K562 (cell line): Measurements from ENCODE around the gene OLFML2A. TPM values are rescaled to one million over a fixed set of nuclear protein-coding genes. Genes with fewer than 3 reads are reported as not detected.

Experiments
- ATAC-seq: fragments of 200-7000 bp; cut with Tn5 transposase; 3 replicates; pipeline ENCODE4 v1.9.1; 2020; ENCODE audit warnings: moderate library complexity
- BruUV-seq: library from RNA; stranded (reverse); fragments of 400-500 nt; replicated peaks from 2 replicates; lab custom pipeline; 2021; lab: Mats Ljungman, UMichigan
- CTCF ChIA-PET: fragments of 300-600 bp; formaldehyde crosslinking; extraction: SDS; loops from one replicate; lab custom pipeline; 2021; ENCODE audit warnings: low intra/inter-chr PET ratio; lab: Yijun Ruan, JAX
- POLR2A ChIA-PET: fragments of 300-600, 350-650 bp; sonication (Branson Sonifier 250); formaldehyde crosslinking; extraction: SDS; loops from one replicate; lab custom pipeline; 2021; ENCODE audit warnings: antibody characterized with exemption, inconsistent platforms; lab: Yijun Ruan, JAX
- DNase-seq, 4 experiments: peaks; one replicate each; pipeline versions ENCODE4 v3.0.0 to v3.0.0-alpha.2; 2011 to 2018; ENCODE audit warnings: low spot score in 3 of 4, mixed read lengths in 3 of 4; ENCODE audit errors: extremely low read depth in 1 of 4
- FAIRE-seq: peaks from 2 replicates; lab custom pipeline; 2011; peaks lifted over from hg19 to GRCh38; lab: Jason Lieb, UNC
- H2AFZ ChIP-seq: 2 replicates; pipeline ENCODE4 v1.6.0; 2011; ENCODE audit warnings: low read depth, low read length, control low read depth, inconsistent platforms
- H3K27ac ChIP-seq: fragments of 200-600 bp; 3 replicates; pipeline ENCODE4 v1.8.0; 2011; ENCODE audit warnings: low read depth, mild to moderate bottlenecking, control low read depth, inconsistent platforms, low read length, moderate library complexity, mixed read lengths; ENCODE audit errors: extremely low read depth
- H3K27me3 ChIP-seq, 2 experiments: fragments of 300-600 bp in 1 of 2; 2 replicates in 1 of 2; 3 replicates in 1 of 2; pipeline versions ENCODE4 v1.6.0 to v1.8.0; 2011; ENCODE audit warnings: inconsistent platforms in 2 of 2, low read length in 2 of 2, mild to moderate bottlenecking in 1 of 2, mixed read lengths in 1 of 2, moderate library complexity in 1 of 2; ENCODE audit not compliant: control insufficient read depth in 2 of 2, insufficient read depth in 2 of 2
- H3K36me3 ChIP-seq: fragments of 300-600 bp; 3 replicates; pipeline ENCODE4 v1.8.0; 2011; ENCODE audit warnings: mild to moderate bottlenecking, low read length, inconsistent platforms; ENCODE audit not compliant: control insufficient read depth, insufficient read depth
- H3K4me1 ChIP-seq, 2 experiments: fragments of 200-600 bp in 1 of 2; replicated peaks in 1 of 2; 2 replicates in 1 of 2; 3 replicates in 1 of 2; pipeline versions ENCODE4 v1.5.1 to v1.8.0; 2011; ENCODE audit warnings: inconsistent platforms in 2 of 2, low read length in 2 of 2, mild to moderate bottlenecking in 1 of 2, mixed read lengths in 1 of 2, moderate library complexity in 1 of 2; ENCODE audit not compliant: control insufficient read depth in 2 of 2, insufficient read depth in 2 of 2
- H3K4me2 ChIP-seq: 2 replicates; pipeline ENCODE4 v1.6.1; 2011; ENCODE audit warnings: low read length, control low read depth, inconsistent platforms, mixed read lengths; ENCODE audit not compliant: insufficient read depth
- H3K4me3 ChIP-seq: fragments of 200-600 bp; sonication (generic), shearing (Covaris generic); 2 replicates; pipeline ENCODE4 v1.5.1; 2016; ENCODE audit warnings: control low read depth, inconsistent platforms
- H3K79me2 ChIP-seq: fragments of 200-600 bp; 3 replicates; pipeline ENCODE4 v1.8.0; 2011; ENCODE audit warnings: low read length, inconsistent platforms; ENCODE audit not compliant: control insufficient read depth, insufficient read depth
- H3K9ac ChIP-seq, 2 experiments: 2 replicates each; pipeline versions ENCODE4 v1.6.0 to v1.6.1; 2011; ENCODE audit warnings: low read depth in 2 of 2, low read length in 2 of 2, control low read depth in 1 of 2, inconsistent platforms in 1 of 2, mild to moderate bottlenecking in 1 of 2, mixed read lengths in 1 of 2; ENCODE audit not compliant: insufficient read depth in 1 of 2
- H3K9me1 ChIP-seq: one replicate; pipeline ENCODE4 v1.6.0; 2011; ENCODE audit warnings: inconsistent platforms, mild to moderate bottlenecking, low read length, moderate library complexity; ENCODE audit not compliant: control insufficient read depth, insufficient read depth
- H3K9me3 ChIP-seq: replicated peaks from 2 replicates; pipeline ENCODE4 v1.5.1; 2011; ENCODE audit warnings: low read depth, low read length, inconsistent platforms; ENCODE audit not compliant: control insufficient read depth, insufficient read depth
- H4K20me1 ChIP-seq: replicated peaks from 2 replicates; pipeline ENCODE4 v1.6.1; 2011; ENCODE audit warnings: low read length, inconsistent platforms, mixed read lengths; ENCODE audit not compliant: control insufficient read depth, insufficient read depth
- CBFA2T3 ChIP-seq: fragments of 450-650 bp; IDR thresholded peaks from 2 replicates; pipeline ENCODE4 v1.6.1; 2017
- CREBBP ChIP-seq: IDR thresholded peaks from one replicate; pipeline ENCODE4 v1.6.1; 2012; ENCODE audit warnings: low read depth, mild to moderate bottlenecking, control low read depth, inconsistent platforms, low read length
- EWSR1 ChIP-seq: fragments of 450-650 bp; IDR thresholded peaks from 2 replicates; pipeline ENCODE4 v1.6.1; 2018; ENCODE audit warnings: borderline replicate concordance, mild to moderate bottlenecking, low read depth, moderate library complexity; ENCODE audit not compliant: partially characterized antibody
- GATA2 ChIP-seq: sonication (generic); formaldehyde crosslinking; IDR thresholded peaks from 2 replicates; pipeline ENCODE4 v1.4.0; 2020; ENCODE audit warnings: mild to moderate bottlenecking, missing genetic modification reagents
- JUND ChIP-seq, 2 experiments: IDR thresholded peaks; 2 replicates in 1 of 2; 3 replicates in 1 of 2; pipeline ENCODE4 v1.6.1; 2011; ENCODE audit warnings: borderline replicate concordance in 2 of 2, low read depth in 2 of 2, low read length in 2 of 2, improper control_type of control experiment in 1 of 2, missing biosample characterization in 1 of 2, missing genetic modification characterization in 1 of 2, missing genetic modification reagents in 1 of 2
- KLF13 ChIP-seq: fragments of 450-650 bp; IDR thresholded peaks from 2 replicates; pipeline ENCODE4 v1.6.1; 2016; ENCODE audit warnings: missing genetic modification characterization, low read depth, mild to moderate bottlenecking, missing compliant biosample characterization, moderate library complexity, borderline replicate concordance
- NUFIP1 ChIP-seq: fragments of 450-650 bp; IDR thresholded peaks from 2 replicates; pipeline ENCODE4 v1.6.1; 2018; ENCODE audit not compliant: partially characterized antibody
- SOX6 ChIP-seq: fragments of 450-650 bp; IDR thresholded peaks from 2 replicates; pipeline ENCODE4 v1.6.1; 2014; ENCODE audit warnings: mild to moderate bottlenecking
- WHSC1 ChIP-seq: IDR thresholded peaks from one replicate; pipeline ENCODE4 v1.6.1; 2012; ENCODE audit warnings: low read length, control low read depth, inconsistent platforms
- ZNF239 ChIP-seq: fragments of 250-450 bp; sonication (Bioruptor Pico); IDR thresholded peaks from 2 replicates; pipeline ENCODE4 v1.4.0; 2020; ENCODE audit warnings: mild to moderate bottlenecking
- ZNF592 ChIP-seq: fragments of 450-650 bp; IDR thresholded peaks from 2 replicates; pipeline ENCODE4 v1.6.1; 2017; ENCODE audit warnings: antibody characterized with exemption, mild to moderate bottlenecking
- ZNF639 ChIP-seq, 2 experiments: fragments of 200-800 bp in 1 of 2; sonication (Bioruptor generic) in 1 of 2; sonication (generic) in 1 of 2; formaldehyde crosslinking in 1 of 2; IDR thresholded peaks in 1 of 2; conservative IDR thresholded peaks in 1 of 2; 2 replicates each; pipeline versions ENCODE4 v1.5.0 to v1.6.1; 2016 to 2020; ENCODE audit warnings: missing compliant biosample characterization in 1 of 2, missing genetic modification characterization in 1 of 2, missing genetic modification reagents in 1 of 2
- in situ Hi-C: fragments of 300-500 bp; cut with MboI; formaldehyde crosslinking; loops from 4 replicates; pipeline ENCODE4 v1.15.0; 2018; ENCODE audit warnings: inconsistent platforms, mixed read lengths
- intact Hi-C: fragments of 100-400 bp; cut with micrococcal nuclease; formaldehyde crosslinking; loops from 2 replicates; pipeline ENCODE4 v1.14.2; 2022
- polyA plus RNA-seq, 8 experiments: library from polyadenylated mRNA; depleted of rRNA in 4 of 8; stranded (reverse) in 5 of 8; unstranded in 3 of 8; fragments of >200 nt; fragmentation: Nextera tagmentation in 2 of 8; fragmentation: Illumina TruSeq in 1 of 8; extraction: Ambion mirVana in 2 of 8; extraction: Trizol in 1 of 8; gene quantifications; 2 replicates each; pipeline versions ENCODE4 v1.2.1 to v1.2.3, GENCODE V29; 2011 to 2014; ENCODE audit warnings: inconsistent platforms in 1 of 8, missing spikeins in 1 of 8
- total RNA-seq, 7 experiments: library from RNA; depleted of rRNA in 6 of 7; stranded (reverse); fragments of >200 nt in 6 of 7; fragmentation: Illumina TruSeq in 2 of 7; extraction: Trizol in 2 of 7; gene quantifications; 2 replicates each; pipeline versions ENCODE4 v1.2.1 to v1.2.3, GENCODE V29; 2011 to 2021; ENCODE audit warnings: low replicate concordance in 1 of 7
- TF ChIP-seq, protein P1 (sequence below), 2 experiments: IDR thresholded peaks; 2 replicates each; pipeline ENCODE4 v1.6.1; 2011; ENCODE audit warnings: borderline replicate concordance in 1 of 2, control low read depth in 1 of 2, low read depth in 1 of 2, low read length in 1 of 2, mild to moderate bottlenecking in 1 of 2, mixed read lengths in 1 of 2, moderate library complexity in 1 of 2; ENCODE audit not compliant: insufficient read depth in 1 of 2, insufficient read length in 1 of 2, poor library complexity in 1 of 2, severe bottlenecking in 1 of 2; ENCODE audit errors: extremely low read depth in 1 of 2
- TF ChIP-seq, protein P2 (sequence below): sonication (generic); formaldehyde crosslinking; IDR thresholded peaks from 2 replicates; pipeline ENCODE4 v1.5.0; 2020; ENCODE audit warnings: missing genetic modification reagents

Gene OLFML2A
- total and polyA plus RNA-seq, 9 of the 15 experiments (the other 6 are each of a cell fraction or from before 2014, with no cell fraction given) = 0.16 TPM; not detected in 8

DNA sequence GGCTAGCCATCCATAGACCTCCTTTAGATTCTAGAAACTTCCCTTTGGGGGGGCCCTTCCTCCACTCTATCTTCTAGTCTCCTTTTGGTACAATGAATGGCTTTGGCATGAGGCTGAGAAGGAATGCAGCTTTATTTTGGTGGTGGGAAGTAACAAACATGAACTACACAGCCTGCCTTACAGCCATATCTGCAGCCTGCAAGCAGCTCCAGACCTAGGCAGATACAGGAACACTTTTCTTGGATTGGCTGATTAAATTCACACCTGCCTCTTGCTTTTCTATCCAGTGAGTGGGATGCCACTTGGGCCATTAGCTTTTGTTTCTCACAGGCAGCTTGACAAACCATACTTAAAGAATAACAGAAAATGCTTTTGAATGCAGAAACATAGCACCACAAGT, 34.0 kb upstream of the OLFML2A start:
- POLR2A ChIA-PET = interaction anchor here (0.6 to 1.7 kb wide), 10 partner anchors 12 to 112 kb away, joined by 3 to 7 read pairs (median 4); no protein-coding TSS in a partner anchor
- BruUV-seq = no TSS peak
- TF ChIP-seq ZNF639 (CRISPR knock-in tag; conservative IDR thresholded peaks at IDR 0.05 in 1 of 2, IDR thresholded peaks at IDR 0.05 in 1 of 2) (no peak), EWSR1 (no peak), GATA2 (CRISPR knock-in tag) (peak; percentile 45; the same call in 1 of the 2 replicates), JUND (IDR thresholded peaks at IDR 0.05; ENCODE audit: borderline replicate concordance, low read depth, low read length) (no peak), JUND (tag; IDR thresholded peaks at IDR 0.05; ENCODE audit: borderline replicate concordance, low read depth, low read length) (no peak), CREBBP (no peak), ZNF239 (CRISPR knock-in tag) (no peak), WHSC1 (no peak), CBFA2T3 (peak; percentile 82), SOX6 (peak; percentile 14; the same call in 1 of the 2 replicates), KLF13 (tag) (no peak), NUFIP1 (no peak), ZNF592 (peak; percentile 46; the same call in 1 of the 2 replicates)
- TF ChIP-seq, protein P1, sequence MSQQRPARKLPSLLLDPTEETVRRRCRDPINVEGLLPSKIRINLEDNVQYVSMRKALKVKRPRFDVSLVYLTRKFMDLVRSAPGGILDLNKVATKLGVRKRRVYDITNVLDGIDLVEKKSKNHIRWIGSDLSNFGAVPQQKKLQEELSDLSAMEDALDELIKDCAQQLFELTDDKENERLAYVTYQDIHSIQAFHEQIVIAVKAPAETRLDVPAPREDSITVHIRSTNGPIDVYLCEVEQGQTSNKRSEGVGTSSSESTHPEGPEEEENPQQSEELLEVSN (IDR thresholded peaks at IDR 0.05; ENCODE audit: borderline replicate concordance in 1 of 2, extremely low read depth in 1 of 2, insufficient read depth in 1 of 2, insufficient read length in 1 of 2, low read depth in 1 of 2, low read length in 1 of 2, poor library complexity in 1 of 2, severe bottlenecking in 1 of 2) = peak in 1 of 2 experiments; percentile 37
- TF ChIP-seq, protein P2, sequence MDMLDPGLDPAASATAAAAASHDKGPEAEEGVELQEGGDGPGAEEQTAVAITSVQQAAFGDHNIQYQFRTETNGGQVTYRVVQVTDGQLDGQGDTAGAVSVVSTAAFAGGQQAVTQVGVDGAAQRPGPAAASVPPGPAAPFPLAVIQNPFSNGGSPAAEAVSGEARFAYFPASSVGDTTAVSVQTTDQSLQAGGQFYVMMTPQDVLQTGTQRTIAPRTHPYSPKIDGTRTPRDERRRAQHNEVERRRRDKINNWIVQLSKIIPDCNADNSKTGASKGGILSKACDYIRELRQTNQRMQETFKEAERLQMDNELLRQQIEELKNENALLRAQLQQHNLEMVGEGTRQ (CRISPR knock-in tag) = no peak

More for the DNA sequence above, 34.0 kb upstream of the OLFML2A start:
- Histone ChIP-seq H3K27ac (peak overlapping the region; percentile 72), H3K27me3 (no peaks in the 10 kb centered on the region), H3K9me3 (no peaks in the 10 kb centered on the region), H3K4me1 (peaks cover 10 to 46% of the 10 kb centered on the region in 2 experiments; a peak in 4 of 5 replicates), H3K9ac (no peak overlapping the region), H2AFZ (no peak overlapping the region), H3K36me3 (peaks cover 21% of the 10 kb centered on the region), H3K9me1 (peaks cover 3% of the 10 kb centered on the region), H3K79me2 (peaks cover 87% of the 10 kb centered on the region), H3K4me3 (no peak overlapping the region), H4K20me1 (no peaks in the 10 kb centered on the region), H3K4me2 (peak overlapping the region; percentile 44; the same call in 1 of the 2 replicates)
- FAIRE-seq (peak; percentile 83), DNase-seq (peak in 2 of 4 experiments; percentile 38 to 69), ATAC-seq (peak; percentile 76)
- CTCF ChIA-PET = no interaction called here
- intact Hi-C loops = no loop called here
- in situ Hi-C loops = no loop called here
